Measurements from ENCODE around the gene FCSK. TPM values are rescaled to one million over a fixed set of nuclear protein-coding genes. Genes with fewer than 3 reads are reported as not detected.

The FCSK gene
- total RNA-seq, 1 donor from 2014 or later, result 12.0 TPM

GRCh38 chr16:70419384-70420327, 34.7 kb upstream of the FCSK start:
- H3K36me3 ChIP-seq (ENCODE audit: insufficient read depth, low read length), result peaks cover 2% of the 10 kb centered on the region
- no peaks in the 10 kb centered on the region for H3K9me3 ChIP-seq (ENCODE audit: insufficient read depth, low read depth, low read length)
- peaks cover 87% of the 10 kb centered on the region for H3K79me2 ChIP-seq (ENCODE audit: insufficient read depth, low read length)
- no peak overlapping the region for H3K27ac ChIP-seq (ENCODE audit: low read depth, low read length)
- H3K27me3 ChIP-seq (ENCODE audit: insufficient read depth, low read length), result no peaks in the 10 kb centered on the region
- no peak overlapping the region for H3K9ac ChIP-seq (ENCODE audit: low read length)
- peaks cover 49% of the 10 kb centered on the region for H3K4me1 Mint-ChIP-seq (ENCODE audit: low read depth, unreplicated experiment)
- peaks cover 19% of the 10 kb centered on the region for H3K36me3 Mint-ChIP-seq (ENCODE audit: low read depth, unreplicated experiment)
- no peaks in the 10 kb centered on the region for H3K27me3 Mint-ChIP-seq (ENCODE audit: low read depth, unreplicated experiment)
- H3K4me2 ChIP-seq (ENCODE audit: low read length), result no peak overlapping the region
- no peak overlapping the region for H3K4me3 Mint-ChIP-seq (ENCODE audit: unreplicated experiment)
- FAIRE-seq, result no peak
- no peak overlapping the region for H2AFZ ChIP-seq (ENCODE audit: low read depth, low read length)
- H3K4me3 ChIP-seq (ENCODE audit: insufficient read depth, low read depth, low read length), result no peak overlapping the region
- H3K27ac Mint-ChIP-seq (ENCODE audit: unreplicated experiment), result no peak overlapping the region
- TF ChIP-seq, protein P1, sequence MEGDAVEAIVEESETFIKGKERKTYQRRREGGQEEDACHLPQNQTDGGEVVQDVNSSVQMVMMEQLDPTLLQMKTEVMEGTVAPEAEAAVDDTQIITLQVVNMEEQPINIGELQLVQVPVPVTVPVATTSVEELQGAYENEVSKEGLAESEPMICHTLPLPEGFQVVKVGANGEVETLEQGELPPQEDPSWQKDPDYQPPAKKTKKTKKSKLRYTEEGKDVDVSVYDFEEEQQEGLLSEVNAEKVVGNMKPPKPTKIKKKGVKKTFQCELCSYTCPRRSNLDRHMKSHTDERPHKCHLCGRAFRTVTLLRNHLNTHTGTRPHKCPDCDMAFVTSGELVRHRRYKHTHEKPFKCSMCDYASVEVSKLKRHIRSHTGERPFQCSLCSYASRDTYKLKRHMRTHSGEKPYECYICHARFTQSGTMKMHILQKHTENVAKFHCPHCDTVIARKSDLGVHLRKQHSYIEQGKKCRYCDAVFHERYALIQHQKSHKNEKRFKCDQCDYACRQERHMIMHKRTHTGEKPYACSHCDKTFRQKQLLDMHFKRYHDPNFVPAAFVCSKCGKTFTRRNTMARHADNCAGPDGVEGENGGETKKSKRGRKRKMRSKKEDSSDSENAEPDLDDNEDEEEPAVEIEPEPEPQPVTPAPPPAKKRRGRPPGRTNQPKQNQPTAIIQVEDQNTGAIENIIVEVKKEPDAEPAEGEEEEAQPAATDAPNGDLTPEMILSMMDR (IDR thresholded peaks at IDR 0.05; ENCODE audit: insufficient read depth, low read depth, low read length), result no peak
- TF ChIP-seq EZH2 (IDR thresholded peaks at IDR 0.05; ENCODE audit: insufficient read depth, low read length), result no peak
- H3K9me3 Mint-ChIP-seq (ENCODE audit: unreplicated experiment), result no peaks in the 10 kb centered on the region
- no peaks in the 10 kb centered on the region for H3K4me1 ChIP-seq (ENCODE audit: insufficient read depth, low read length)
- DNase-seq (ENCODE audit: low read depth), result no peak
- H4K20me1 ChIP-seq (ENCODE audit: insufficient read depth, low read length), result peaks cover 87% of the 10 kb centered on the region

- H2AFZ ChIP-seq (ENCODE audit: low read depth, low read length), result no peak overlapping the region
- no peaks in the 10 kb centered on the region for H3K4me1 ChIP-seq (ENCODE audit: insufficient read depth, low read length)
- no peak for FAIRE-seq
- Mint-ChIP-seq H3K27ac (ENCODE audit: unreplicated experiment) (no peak overlapping the region), H3K4me3 (ENCODE audit: unreplicated experiment) (no peak overlapping the region), H3K9me3 (ENCODE audit: unreplicated experiment) (no peaks in the 10 kb centered on the region), H3K36me3 (ENCODE audit: low read depth, unreplicated experiment) (peaks cover 19% of the 10 kb centered on the region), H3K4me1 (ENCODE audit: low read depth, unreplicated experiment) (peaks cover 45% of the 10 kb centered on the region), H3K27me3 (ENCODE audit: low read depth, unreplicated experiment) (no peaks in the 10 kb centered on the region)
- no peak for DNase-seq (ENCODE audit: low read depth)
- H3K79me2 ChIP-seq (ENCODE audit: insufficient read depth, low read length), result peaks cover 92% of the 10 kb centered on the region
- no peaks in the 10 kb centered on the region for H3K9me3 ChIP-seq (ENCODE audit: insufficient read depth, low read depth, low read length)
- H3K27ac ChIP-seq (ENCODE audit: low read depth, low read length), result no peak overlapping the region
- no peaks in the 10 kb centered on the region for H3K27me3 ChIP-seq (ENCODE audit: insufficient read depth, low read length)
- TF ChIP-seq, protein P1 (IDR thresholded peaks at IDR 0.05; ENCODE audit: insufficient read depth, low read depth, low read length), result no peak
- TF ChIP-seq EZH2 (IDR thresholded peaks at IDR 0.05; ENCODE audit: insufficient read depth, low read length), result no peak
- H3K4me2 ChIP-seq (ENCODE audit: low read length), result no peak overlapping the region
- H3K4me3 ChIP-seq (ENCODE audit: insufficient read depth, low read depth, low read length), result no peak overlapping the region
- no peak overlapping the region for H3K9ac ChIP-seq (ENCODE audit: low read length)
- H4K20me1 ChIP-seq (ENCODE audit: insufficient read depth, low read length), result peaks cover 91% of the 10 kb centered on the region
- H3K36me3 ChIP-seq (ENCODE audit: insufficient read depth, low read length), result peaks cover 5% of the 10 kb centered on the region
Measured at GRCh38 chr16:70421014-70421413, 33.4 kb upstream of the FCSK start.
